GM21723 (cell line): Measurements from ENCODE around the gene DDX1.

ENCODE experiments used
- ATAC-seq: cut with Tn5 transposase; IDR thresholded peaks from one replicate; pipeline ENCODE4 v1.9.1; 2021; ENCODE audit warnings: mild to moderate bottlenecking, moderate library complexity; ENCODE audit not compliant: unreplicated experiment

The DDX1 gene

GRCh38 chr2:15561574-15562344 is 29.9 kb upstream of the DDX1 start:
- ATAC-seq = peak; percentile 23

DNA sequence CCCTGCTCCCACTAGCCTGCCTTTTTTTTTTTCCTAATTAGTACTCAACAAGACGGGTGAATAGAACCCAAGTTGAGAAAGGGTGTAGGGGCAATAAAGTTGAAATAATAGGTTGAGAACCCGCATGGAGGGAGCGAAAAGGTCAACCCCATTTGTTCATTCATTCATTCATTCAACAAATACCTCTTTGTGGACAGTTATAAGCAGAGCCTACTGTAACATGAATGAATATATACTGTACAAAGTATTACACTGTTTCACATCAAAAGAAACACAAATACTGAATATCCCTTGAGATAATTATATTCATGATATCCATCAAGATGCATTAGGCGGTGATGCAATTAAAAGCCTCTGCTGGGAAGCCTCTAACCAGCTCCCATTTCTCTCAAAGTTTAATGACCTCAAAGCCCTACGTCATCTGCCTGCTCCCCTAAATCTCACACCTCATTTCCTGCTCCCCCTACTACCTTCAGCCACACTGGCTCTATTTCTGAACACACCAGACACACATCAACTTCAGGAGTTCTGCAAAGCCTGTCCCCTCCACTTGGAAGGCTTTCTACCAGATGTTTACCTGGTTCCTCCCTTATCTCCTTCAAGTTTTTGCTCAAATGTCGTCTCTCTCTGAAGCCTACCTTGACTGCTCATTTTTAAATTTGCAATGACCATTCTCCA is 29.2 kb upstream of the DDX1 start:
- ATAC-seq = no peak

DNA sequence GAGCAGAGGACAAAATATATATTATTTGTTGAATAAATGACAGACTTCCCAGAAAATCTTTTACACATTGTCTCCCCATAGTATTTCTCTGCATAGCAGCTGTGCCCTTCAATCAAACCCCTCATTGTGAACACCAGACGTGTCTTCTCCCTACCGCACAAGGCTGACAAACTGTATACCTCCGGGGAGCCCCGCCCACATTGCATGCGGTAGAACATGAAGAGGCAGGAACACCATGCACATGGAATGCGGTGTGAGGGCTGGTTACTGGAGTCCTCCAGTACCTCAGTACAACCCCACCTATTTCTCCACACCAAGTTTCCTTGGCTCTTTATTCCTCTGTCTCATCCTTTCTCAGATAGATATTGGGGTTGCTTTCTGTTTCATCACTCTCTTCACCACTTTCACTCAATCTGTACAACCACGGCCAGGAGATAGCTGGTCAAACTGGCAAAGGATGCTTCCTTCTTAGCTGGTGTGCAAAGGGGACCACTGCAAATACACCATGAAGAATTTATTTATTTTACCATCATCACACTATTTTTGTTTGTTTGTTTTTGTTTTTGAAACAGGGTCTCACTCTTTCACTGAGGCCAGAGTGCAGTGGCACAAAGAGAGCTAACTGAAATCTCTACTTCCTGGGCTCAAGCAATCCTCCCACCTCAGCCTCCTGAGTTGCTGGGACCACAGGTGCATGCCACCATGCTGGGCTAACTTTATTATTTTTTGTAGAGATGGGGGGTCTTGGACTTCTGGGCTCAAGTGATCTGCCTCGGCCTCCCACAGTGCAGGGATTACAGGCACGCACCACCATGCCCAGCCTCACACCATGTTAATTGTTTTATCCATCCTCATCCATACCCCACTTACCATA is 28.2 kb upstream of the DDX1 start:
- ATAC-seq = no peak

DNA sequence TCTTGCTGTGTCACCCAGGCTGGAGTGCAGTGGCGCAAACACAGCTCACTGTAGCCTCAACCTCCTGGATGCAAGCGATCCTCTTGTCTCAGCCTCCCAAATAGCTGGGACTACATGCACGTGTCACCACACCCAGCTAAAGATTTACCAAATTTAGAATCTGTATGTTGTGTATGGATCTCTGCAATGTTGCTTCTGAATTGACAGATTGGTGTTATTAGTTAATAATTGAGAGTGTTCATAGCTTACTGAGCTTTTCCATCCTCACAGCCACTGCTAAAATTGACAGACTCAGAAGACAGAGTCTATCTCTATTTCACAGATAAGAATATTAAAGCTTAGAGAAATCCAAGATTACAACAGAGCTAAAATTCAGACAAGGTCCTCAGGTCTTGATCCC is 26.3 kb upstream of the DDX1 start:
- ATAC-seq = no peak

DNA sequence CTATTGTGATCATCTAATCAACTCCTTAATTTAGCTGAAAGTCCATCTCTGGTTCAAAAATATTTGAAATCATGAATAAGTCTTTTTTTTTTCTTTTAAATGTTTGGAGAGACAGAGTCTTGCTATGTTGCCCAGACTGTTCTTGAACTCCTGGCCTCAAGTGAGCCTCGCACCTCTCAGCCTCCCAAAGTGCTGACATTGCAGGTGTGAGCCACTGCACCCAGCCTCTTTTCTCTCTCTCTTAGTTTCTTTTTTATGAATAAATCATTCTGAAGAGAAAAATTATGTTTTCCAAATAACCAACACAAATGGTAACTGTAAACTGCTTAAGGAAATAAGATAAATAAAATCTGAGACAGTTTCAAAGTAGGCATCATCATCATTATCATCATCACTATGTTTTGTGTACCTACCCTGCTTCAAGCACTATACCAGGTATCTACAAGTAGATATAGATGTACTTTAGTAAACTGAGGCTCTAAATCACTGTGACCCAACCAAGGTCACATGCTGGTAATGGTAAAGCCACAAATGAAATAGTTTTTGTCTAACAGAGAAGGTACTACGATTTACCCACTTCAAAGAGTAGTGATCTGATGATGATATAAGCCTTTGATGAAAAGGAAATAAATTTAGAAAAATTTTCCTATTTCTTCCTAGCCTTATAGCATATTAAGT is 25.5 kb upstream of the DDX1 start:
- no peak for ATAC-seq

DNA sequence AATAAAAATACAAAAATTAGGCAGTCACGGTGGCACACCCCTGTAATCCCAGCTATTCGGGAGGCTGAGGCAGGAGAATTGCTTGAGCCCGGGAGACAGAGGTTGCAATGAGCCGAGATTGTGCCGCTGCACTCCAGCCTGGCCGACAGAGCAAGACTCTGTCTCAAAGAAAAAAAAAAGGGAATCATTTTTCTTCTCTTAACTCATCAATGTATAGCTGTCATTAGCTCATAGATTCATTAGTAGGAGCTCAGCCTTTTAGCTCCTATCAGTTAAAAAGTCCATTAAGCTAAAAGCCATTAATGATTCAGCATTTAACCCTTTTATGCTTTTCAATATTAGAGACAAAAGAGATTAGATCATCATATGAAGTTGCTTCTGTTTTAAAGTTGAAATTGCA is 24.8 kb upstream of the DDX1 start:
- ATAC-seq = no peak

- no peak for ATAC-seq
Measured at GRCh38 chr2:15568874-15569273, 22.8 kb upstream of the DDX1 start.

DNA sequence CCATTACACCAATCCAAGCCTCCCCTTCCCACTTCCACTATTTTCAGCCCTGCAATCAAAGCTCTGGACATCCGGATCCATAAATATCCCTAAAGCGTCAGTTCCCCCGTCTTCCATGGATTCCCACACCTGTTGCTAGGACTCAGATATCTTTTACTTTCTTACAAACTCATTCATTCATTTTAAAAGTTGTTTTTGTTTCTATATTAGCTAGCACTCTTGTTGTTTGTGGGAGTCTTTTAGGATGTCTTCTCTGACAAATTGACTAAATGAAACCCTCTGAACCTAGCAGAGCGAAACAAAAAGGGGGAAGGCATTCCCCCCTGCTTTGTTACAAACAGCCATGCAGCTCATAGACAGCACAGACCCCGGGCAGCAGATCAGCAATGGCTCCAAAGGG is 21.6 kb upstream of the DDX1 start:
- no peak for ATAC-seq

GRCh38 chr2:15571729-15572128 is 19.9 kb upstream of the DDX1 start:
- no peak for ATAC-seq

DNA sequence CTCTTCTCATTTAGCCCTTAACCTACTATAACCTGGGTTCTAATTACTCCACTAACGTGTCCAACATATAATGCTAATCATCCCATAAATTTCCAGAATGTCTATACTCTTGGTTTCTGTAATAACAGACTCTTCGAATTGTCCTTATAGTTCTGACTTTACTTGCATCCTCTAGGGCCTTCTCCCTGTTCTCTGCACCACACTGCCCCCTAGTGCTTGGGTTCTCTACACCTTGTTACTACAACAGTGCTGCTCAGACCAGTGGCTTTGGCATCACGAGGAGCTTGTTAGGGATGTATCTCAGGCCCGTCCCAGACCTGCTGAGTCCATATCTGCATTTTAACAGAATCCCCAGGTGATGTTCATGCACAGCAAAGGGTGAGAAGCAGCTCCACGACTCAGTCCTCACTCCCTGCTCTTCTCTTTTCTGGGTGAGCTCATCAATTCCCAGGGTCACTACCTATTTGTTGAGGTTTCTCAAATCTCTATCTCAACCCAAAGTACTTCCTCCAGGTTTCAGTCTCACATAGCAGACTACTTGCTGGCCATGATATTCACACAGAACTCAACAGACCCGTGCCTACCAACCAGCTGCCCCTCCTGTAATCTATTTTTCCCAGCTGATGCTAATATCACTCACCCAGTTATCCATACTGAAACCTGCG is 14.5 kb upstream of the DDX1 start:
- peak; percentile 99 for ATAC-seq

GRCh38 chr2:15579641-15580040 is 12.0 kb upstream of the DDX1 start:
- no peak for ATAC-seq

GRCh38 chr2:15580451-15580850 is 11.2 kb upstream of the DDX1 start:
- no peak for ATAC-seq

DNA sequence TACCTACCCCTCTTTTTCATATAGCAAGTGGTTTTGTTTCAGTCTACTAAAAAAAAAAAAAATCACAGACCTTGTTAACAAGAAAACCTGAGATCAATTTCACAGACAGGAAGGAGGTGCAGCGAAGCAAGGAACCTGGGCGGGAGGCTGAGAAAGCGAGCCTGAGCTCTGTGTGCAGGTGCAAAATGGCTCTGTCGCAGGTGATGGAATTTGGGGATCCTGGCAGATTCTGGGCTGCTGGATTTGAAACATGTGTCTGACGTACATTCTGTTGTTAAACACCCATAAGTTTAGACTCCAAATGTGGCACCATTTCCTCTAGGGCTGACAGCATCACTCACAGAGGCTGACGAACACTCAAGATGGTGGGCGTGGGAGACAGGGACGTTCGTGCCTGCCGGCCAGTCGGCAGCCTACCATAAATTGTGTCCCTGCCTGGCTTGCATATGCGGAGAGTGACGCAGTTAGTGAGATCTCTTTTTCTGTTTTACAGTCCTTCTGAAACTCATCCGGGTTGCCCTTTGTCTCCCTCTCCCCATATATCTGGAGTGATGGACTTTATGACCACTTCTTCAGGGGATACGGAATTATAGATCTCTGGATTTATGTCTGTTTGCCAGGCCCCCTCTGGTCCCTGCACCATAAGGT is 8.8 kb upstream of the DDX1 start:
- no peak for ATAC-seq

DNA sequence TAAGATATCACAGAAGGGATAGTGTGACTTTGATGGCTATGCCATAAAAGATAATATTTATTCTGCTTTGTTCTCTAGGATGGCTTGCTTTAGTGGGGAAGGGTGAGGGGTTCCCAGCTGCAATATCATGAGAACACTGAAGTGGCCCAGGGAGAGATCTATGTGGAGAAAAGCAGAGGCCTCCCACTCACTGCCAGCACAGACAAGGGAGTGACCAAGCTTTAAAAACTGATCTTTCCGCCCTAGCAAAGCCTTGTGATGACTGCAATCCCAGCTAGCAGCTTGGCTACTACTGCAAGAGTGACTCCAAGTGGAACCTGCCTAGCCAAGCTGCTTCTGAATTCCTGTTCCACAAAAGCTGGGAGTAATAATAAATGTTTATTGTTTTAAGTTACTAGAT is 7.8 kb upstream of the DDX1 start:
- ATAC-seq = no peak

DNA sequence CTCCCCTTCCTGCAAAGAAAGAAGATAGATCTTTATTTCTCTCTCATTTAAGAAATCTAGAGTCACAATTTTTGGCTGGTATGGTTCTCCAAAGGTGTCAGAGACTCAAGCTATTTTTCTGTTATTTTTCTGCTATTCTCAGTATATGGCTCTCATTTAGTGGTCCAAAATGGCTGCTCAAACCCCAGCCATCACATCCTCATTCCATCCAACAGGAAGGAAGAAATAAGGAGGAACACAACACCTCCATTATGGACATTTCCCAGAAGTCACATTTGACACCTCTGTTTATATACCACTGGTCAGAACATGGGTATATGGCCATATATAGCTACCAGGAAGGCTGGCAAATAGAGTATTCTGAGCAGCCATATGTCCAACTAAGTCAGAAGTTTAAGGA is 7.4 kb upstream of the DDX1 start:
- no peak for ATAC-seq

DNA sequence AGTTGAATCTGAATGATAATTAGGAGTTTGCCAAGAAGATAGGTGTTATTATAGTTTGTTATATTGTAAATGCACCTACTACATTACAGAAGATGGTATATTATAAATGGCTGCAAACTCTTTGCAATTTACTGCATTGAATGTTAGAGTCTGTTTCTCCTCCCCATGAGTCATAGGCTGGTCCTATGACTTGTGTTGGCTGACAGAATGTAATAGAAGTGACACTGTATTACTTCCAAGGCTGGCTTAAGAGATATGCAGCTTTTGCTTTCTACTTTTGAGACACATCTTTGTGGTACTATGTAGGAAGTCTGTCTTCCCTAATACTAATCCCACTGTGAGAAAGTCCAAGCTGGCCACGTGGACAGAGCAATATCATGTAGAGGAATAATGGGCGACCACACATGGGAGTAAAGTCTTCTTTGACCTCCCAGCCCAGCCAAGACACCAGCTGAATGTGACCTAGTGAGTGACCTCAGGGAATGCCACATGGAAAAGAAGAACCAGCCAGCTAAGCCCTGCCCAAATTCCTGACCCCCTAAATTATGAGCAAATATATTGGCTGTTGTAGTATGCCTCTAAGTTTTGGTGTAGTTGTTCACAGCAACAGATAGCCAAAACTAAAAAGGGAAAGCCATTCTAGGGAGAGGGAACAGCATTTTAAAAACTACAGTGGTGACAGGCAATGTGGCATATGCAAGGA is 6.8 kb upstream of the DDX1 start:
- ATAC-seq = no peak

- ATAC-seq = no peak
Measured at GRCh38 chr2:15588329-15588919, 3.2 kb upstream of the DDX1 start.

DNA sequence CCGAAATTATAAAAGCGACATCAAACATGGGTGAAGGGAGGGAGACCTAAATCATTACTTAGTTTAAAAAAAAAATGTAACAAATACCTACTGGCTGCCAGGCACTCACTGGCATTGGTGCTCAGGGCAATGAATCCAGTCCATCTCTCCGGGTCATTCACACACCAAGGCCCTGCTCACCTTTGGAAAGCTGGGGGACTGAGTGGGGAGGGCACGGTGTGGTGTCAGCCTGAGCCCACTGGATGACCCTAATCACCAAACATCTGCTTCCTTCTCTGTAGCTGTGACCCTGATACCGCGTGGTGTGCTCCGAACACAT is 336 bp upstream of the DDX1 start:
- no peak for ATAC-seq

DNA sequence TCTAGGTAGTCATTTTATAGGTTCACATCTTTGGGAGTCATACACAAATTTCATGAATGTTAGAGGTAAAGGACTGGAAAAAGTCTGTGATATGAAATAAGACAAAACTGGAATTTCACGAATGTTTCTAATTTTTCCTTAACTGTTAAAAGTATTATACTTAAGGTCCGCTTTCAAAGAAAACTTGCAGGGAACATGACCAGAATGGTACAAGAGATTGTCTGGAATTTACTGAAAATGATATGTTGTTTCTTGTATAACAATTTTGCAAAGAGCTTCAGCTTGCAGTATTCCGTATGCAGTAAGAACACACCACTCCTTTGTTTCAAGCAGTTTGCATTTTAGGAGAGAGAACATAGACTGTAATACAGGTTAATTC is 1.6 kb downstream of the DDX1 start:
- ATAC-seq = no peak
